NCI-H524 treated with DMSO at 0.1 percent for 48 hours (cell line): ENCODE measurements around the gene LYZL1.
"Not testable (repeated sequence)": the region's sequence is repeated elsewhere in the genome, so short reads cannot be mapped to it uniquely, and the experiment has no call there.

Experiments used
- DNase-seq: peaks from one replicate; lab custom pipeline; 2025; lab: John Stamatoyannopoulos, UW

The LYZL1 gene

GRCh38 chr10:29263506-29263905 lies 25.4 kb upstream of the LYZL1 start:
- no peak for DNase-seq

GRCh38 chr10:29265210-29265768 lies 23.6 kb upstream of the LYZL1 start:
- no peak for DNase-seq

GRCh38 chr10:29266641-29267040 lies 22.2 kb upstream of the LYZL1 start:
- no peak for DNase-seq

- DNase-seq: no peak
These were observed 20.9 kb upstream of the LYZL1 start for GRCh38 chr10:29268011-29268410.

GRCh38 chr10:29269486-29269885 lies 19.4 kb upstream of the LYZL1 start:
- no peak for DNase-seq

GRCh38 chr10:29270883-29271282 lies 18.0 kb upstream of the LYZL1 start:
- DNase-seq: no peak

GRCh38 chr10:29271877-29272276 lies 17.0 kb upstream of the LYZL1 start:
- no peak for DNase-seq

- DNase-seq: no peak
These were observed 15.4 kb upstream of the LYZL1 start for GRCh38 chr10:29273478-29273877.

- no peak for DNase-seq
These were observed 12.5 kb upstream of the LYZL1 start for GRCh38 chr10:29276251-29276850.

- no peak for DNase-seq
These were observed 11.6 kb upstream of the LYZL1 start for GRCh38 chr10:29277296-29277695.

GRCh38 chr10:29279779-29280487 lies 8.9 kb upstream of the LYZL1 start:
- no peak for DNase-seq

GRCh38 chr10:29280488-29280840 lies 8.4 kb upstream of the LYZL1 start:
- no peak for DNase-seq

GRCh38 chr10:29285624-29286051 lies 3.2 kb upstream of the LYZL1 start:
- DNase-seq: no peak

GRCh38 chr10:29287635-29288034 lies 1.2 kb upstream of the LYZL1 start:
- DNase-seq: no peak

- DNase-seq: not testable (repeated sequence)
These were observed 2.7 kb downstream of the LYZL1 start for GRCh38 chr10:29291561-29291960.

- DNase-seq: not testable (repeated sequence)
These were observed 3.5 kb downstream of the LYZL1 start for GRCh38 chr10:29292406-29292805.

- DNase-seq: no peak
These were observed 6.9 kb downstream of the LYZL1 start for GRCh38 chr10:29295813-29296212.

GRCh38 chr10:29297678-29298077 lies 8.8 kb downstream of the LYZL1 start:
- DNase-seq: no peak

GRCh38 chr10:29301359-29301910 lies 12.6 kb downstream of the LYZL1 start:
- DNase-seq: no peak

GRCh38 chr10:29302499-29302898 lies 13.6 kb downstream of the LYZL1 start:
- no peak for DNase-seq

GRCh38 chr10:29304264-29304994 lies 15.6 kb downstream of the LYZL1 start:
- DNase-seq: no peak

GRCh38 chr10:29304995-29305335 lies 16.1 kb downstream of the LYZL1 start:
- DNase-seq: no peak

GRCh38 chr10:29306688-29307087 lies 17.8 kb downstream of the LYZL1 start:
- DNase-seq: no peak
